Fibroblast of pulmonary artery (primary cell): ENCODE data around the gene BCAT1.

Experiments used
- DNase-seq: peaks from one replicate; pipeline ENCODE4 v3.0.0-alpha.2; 2010; ENCODE audit warnings: low read depth
- H3K4me3 ChIP-seq: replicated peaks from 2 replicates; pipeline ENCODE4 v1.5.1; 2011; ENCODE audit warnings: low read depth, mild to moderate bottlenecking, control low read depth, low read length, moderate library complexity
- CTCF ChIP-seq: IDR thresholded peaks from 2 replicates; pipeline ENCODE4 v1.5.1; 2011; ENCODE audit warnings: mild to moderate bottlenecking, control low read depth, low read length, inconsistent platforms; ENCODE audit errors: missing control alignments

The BCAT1 gene

GRCh38 chr12:24890048-24890803, 58.7 kb downstream of the BCAT1 start:
- no peak for DNase-seq
- no peak for TF ChIP-seq CTCF

GRCh38 chr12:24889411-24889810, 59.5 kb downstream of the BCAT1 start:
- no peak overlapping the region for H3K4me3 ChIP-seq
- no peak for DNase-seq
- TF ChIP-seq CTCF = no peak

More at GRCh38 chr12:24890048-24890803, 58.7 kb downstream of the BCAT1 start:
- no peak overlapping the region for H3K4me3 ChIP-seq

GRCh38 chr12:24888813-24889212, 60.1 kb downstream of the BCAT1 start:
- no peak for DNase-seq
- TF ChIP-seq CTCF = no peak
- no peak overlapping the region for H3K4me3 ChIP-seq

- H3K4me3 ChIP-seq = no peak overlapping the region
- DNase-seq = no peak
These were observed 64.0 kb downstream of the BCAT1 start for GRCh38 chr12:24884911-24885310.

GRCh38 chr12:24881724-24882371, 67.1 kb downstream of the BCAT1 start:
- TF ChIP-seq CTCF = no peak

More at GRCh38 chr12:24884911-24885310, 64.0 kb downstream of the BCAT1 start:
- TF ChIP-seq CTCF = no peak

GRCh38 chr12:24881227-24881626, 67.7 kb downstream of the BCAT1 start:
- H3K4me3 ChIP-seq = no peak overlapping the region
- no peak for DNase-seq
- no peak for TF ChIP-seq CTCF

More at GRCh38 chr12:24881724-24882371, 67.1 kb downstream of the BCAT1 start:
- no peak for DNase-seq
- no peak overlapping the region for H3K4me3 ChIP-seq

- DNase-seq = no peak
- no peak for TF ChIP-seq CTCF
- no peak overlapping the region for H3K4me3 ChIP-seq
These were observed 68.2 kb downstream of the BCAT1 start for GRCh38 chr12:24880732-24881131.
